Upper lobe of left lung (tissue), 4 donors: ENCODE results near the gene APP.

ENCODE experiments used
- CTCF ChIP-seq, 6 experiments: fragments of 450-650 bp in 4 of 6; fragments of 200-600 bp in 2 of 6; sonication (generic) in 2 of 6; IDR thresholded peaks; one replicate each; pipeline ENCODE4 v1.5.1; 2016 to 2019; ENCODE audit warnings: antibody characterized with exemption in 6 of 6
- EP300 ChIP-seq, 4 donors: sonication (generic); formaldehyde crosslinking; IDR thresholded peaks; one replicate each; pipeline ENCODE4 v1.5.1; 2017; ENCODE audit warnings: antibody characterized with exemption in 4 of 4, control low read depth in 2 of 4

- TF ChIP-seq CTCF (IDR thresholded peaks at IDR 0.05) = no peak
- TF ChIP-seq EP300 (IDR thresholded peaks at IDR 0.05) = no peak
These were observed 313.1 kb downstream of the APP start for GRCh38 chr21:25857308-25858074.
